ACC112 (cell line): ENCODE results near the gene LRP1B.

Experiments
- H2AFZ ChIP-seq: fragments of 200-600 bp; sonication (generic); one replicate; pipeline ENCODE4 v1.6.0; 2017; ENCODE audit warnings: antibody characterized with exemption, low read length; ENCODE audit not compliant: unreplicated experiment
- H3K27ac ChIP-seq: fragments of 200-600 bp; sonication (generic); 2 replicates; pipeline ENCODE4 v1.5.1; 2014; ENCODE audit warnings: low read depth, mild to moderate bottlenecking, antibody characterized with exemption, low read length, moderate library complexity
- H3K27me3 ChIP-seq: fragments of 200-600 bp; sonication (generic); 2 replicates; pipeline ENCODE4 v1.6.1; 2014; ENCODE audit warnings: mild to moderate bottlenecking, antibody characterized with exemption, low read length, moderate library complexity, mixed read lengths; ENCODE audit not compliant: insufficient read depth
- H3K36me3 ChIP-seq: fragments of 200-600 bp; sonication (generic); 2 replicates; pipeline ENCODE4 v1.6.1; 2016; ENCODE audit warnings: mild to moderate bottlenecking, antibody characterized with exemption, low read length, moderate library complexity, mixed read lengths; ENCODE audit not compliant: insufficient read depth
- H3K4me1 ChIP-seq: fragments of 200-600 bp; sonication (generic); one replicate; pipeline ENCODE4 v1.6.1; 2016; ENCODE audit warnings: low read length, mixed read lengths; ENCODE audit not compliant: insufficient read depth, unreplicated experiment, control insufficient read depth
- H3K4me3 ChIP-seq: fragments of 200-600 bp; sonication (generic); 2 replicates; pipeline ENCODE4 v1.5.1; 2014; ENCODE audit warnings: mild to moderate bottlenecking, low read depth, low read length
- H3K79me2 ChIP-seq: fragments of 200-600 bp; sonication (generic); one replicate; pipeline ENCODE4 v1.6.0; 2016; ENCODE audit warnings: low read length; ENCODE audit not compliant: control insufficient read depth, unreplicated experiment, insufficient read depth

LRP1B gene

DNA sequence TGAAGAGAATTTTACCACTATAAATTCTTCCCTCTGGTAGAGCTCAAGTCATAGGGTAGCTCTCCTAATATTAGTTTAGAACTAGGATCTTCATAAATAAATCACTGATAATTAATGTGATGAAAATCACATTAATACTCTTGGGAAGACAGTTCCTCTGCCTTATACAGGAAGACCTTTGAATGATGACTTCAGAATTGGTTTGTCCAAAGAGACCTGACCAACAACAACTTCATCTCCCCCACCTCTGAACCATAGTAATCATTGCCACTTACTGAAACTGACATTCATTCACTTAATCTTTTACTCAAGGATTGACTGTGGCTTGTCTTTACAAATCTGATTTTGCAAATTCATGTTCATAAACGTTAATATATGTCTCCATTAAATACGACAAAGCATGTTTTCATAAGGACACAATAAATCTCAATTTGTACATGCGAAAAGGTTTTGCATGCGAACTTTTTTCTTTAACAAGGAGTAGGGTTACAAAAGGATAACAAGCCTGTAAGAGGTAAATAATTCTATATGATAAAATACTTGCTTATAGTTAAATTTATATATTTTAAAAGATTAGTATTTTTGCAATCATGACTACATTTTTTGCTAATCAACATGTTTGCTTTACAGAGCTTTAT lies 61.4 kb downstream of the LRP1B start:
- no peaks in the 10 kb centered on the region for H3K36me3 ChIP-seq
- H3K27ac ChIP-seq = no peak overlapping the region
- H3K79me2 ChIP-seq = no peaks in the 10 kb centered on the region
- no peak overlapping the region for H2AFZ ChIP-seq
- H3K4me1 ChIP-seq = no peaks in the 10 kb centered on the region
- H3K4me3 ChIP-seq = no peak overlapping the region
- no peaks in the 10 kb centered on the region for H3K27me3 ChIP-seq

DNA sequence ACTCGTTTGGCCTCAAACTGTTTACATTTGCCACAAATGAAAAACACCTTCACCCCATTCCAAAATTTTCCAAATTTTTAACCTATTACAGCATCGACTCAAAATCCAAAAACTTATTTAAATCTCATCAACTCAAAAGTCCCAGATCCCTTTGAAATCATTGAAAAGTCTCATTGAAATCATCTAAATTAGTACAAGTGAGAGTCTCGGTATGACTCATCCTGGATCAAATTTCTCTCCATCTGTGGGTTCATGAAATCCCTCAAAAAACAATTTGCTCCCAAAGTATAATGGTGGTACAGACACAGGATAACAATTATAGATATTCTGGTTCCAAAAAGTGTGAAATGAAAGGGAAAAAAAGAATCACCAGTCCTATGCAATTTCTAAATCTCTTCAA lies 65.1 kb downstream of the LRP1B start:
- no peaks in the 10 kb centered on the region for H3K27me3 ChIP-seq
- H3K4me3 ChIP-seq = no peak overlapping the region
- no peak overlapping the region for H3K27ac ChIP-seq
- H2AFZ ChIP-seq = no peak overlapping the region
- no peaks in the 10 kb centered on the region for H3K4me1 ChIP-seq
- no peaks in the 10 kb centered on the region for H3K36me3 ChIP-seq
- no peaks in the 10 kb centered on the region for H3K79me2 ChIP-seq

DNA sequence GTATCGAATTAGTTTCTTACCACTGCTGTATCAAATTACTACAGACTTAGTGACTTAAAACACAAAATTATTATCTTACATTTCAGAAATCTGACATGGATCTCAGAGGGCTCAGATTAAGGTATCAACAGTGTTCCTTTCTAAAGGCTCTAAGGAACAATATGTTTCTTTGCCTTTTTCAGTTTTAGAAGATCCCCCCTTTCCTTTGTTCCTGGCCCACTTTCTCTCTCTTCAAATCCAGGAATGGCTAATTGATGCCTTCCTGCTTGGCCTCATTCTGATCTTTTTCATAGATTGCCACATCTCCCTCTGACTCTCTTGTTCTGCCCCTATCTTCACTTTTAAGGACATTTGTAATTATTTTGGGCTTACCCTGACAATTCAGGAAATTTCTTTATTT lies 65.7 kb downstream of the LRP1B start:
- Histone ChIP-seq H3K4me3 (no peak overlapping the region), H3K4me1 (no peaks in the 10 kb centered on the region), H2AFZ (no peak overlapping the region), H3K79me2 (no peaks in the 10 kb centered on the region), H3K27ac (no peak overlapping the region), H3K27me3 (no peaks in the 10 kb centered on the region), H3K36me3 (no peaks in the 10 kb centered on the region)

- no peaks in the 10 kb centered on the region for H3K4me1 ChIP-seq
- H3K4me3 ChIP-seq = no peak overlapping the region
- H3K27ac ChIP-seq = no peak overlapping the region
- H2AFZ ChIP-seq = no peak overlapping the region
- H3K36me3 ChIP-seq = no peaks in the 10 kb centered on the region
- H3K27me3 ChIP-seq = no peaks in the 10 kb centered on the region
- H3K79me2 ChIP-seq = no peaks in the 10 kb centered on the region
Measured at GRCh38 chr2:142061733-142062132, 69.1 kb downstream of the LRP1B start.

- no peak overlapping the region for H3K4me3 ChIP-seq
- H2AFZ ChIP-seq = no peak overlapping the region
- no peak overlapping the region for H3K27ac ChIP-seq
- no peaks in the 10 kb centered on the region for H3K27me3 ChIP-seq
- H3K79me2 ChIP-seq = no peaks in the 10 kb centered on the region
- H3K36me3 ChIP-seq = no peaks in the 10 kb centered on the region
- H3K4me1 ChIP-seq = no peaks in the 10 kb centered on the region
Measured at GRCh38 chr2:142058149-142058548, 72.7 kb downstream of the LRP1B start.

- no peaks in the 10 kb centered on the region for H3K36me3 ChIP-seq
- no peaks in the 10 kb centered on the region for H3K27me3 ChIP-seq
- no peak overlapping the region for H3K27ac ChIP-seq
- no peaks in the 10 kb centered on the region for H3K79me2 ChIP-seq
- no peak overlapping the region for H2AFZ ChIP-seq
- H3K4me3 ChIP-seq = no peak overlapping the region
- no peaks in the 10 kb centered on the region for H3K4me1 ChIP-seq
Measured at GRCh38 chr2:142056784-142057183, 74.0 kb downstream of the LRP1B start.

- Histone ChIP-seq H3K4me1 (no peaks in the 10 kb centered on the region), H3K4me3 (no peak overlapping the region), H3K36me3 (no peaks in the 10 kb centered on the region), H3K27ac (no peak overlapping the region), H3K79me2 (no peaks in the 10 kb centered on the region), H3K27me3 (no peaks in the 10 kb centered on the region), H2AFZ (no peak overlapping the region)
Measured at GRCh38 chr2:142052220-142052863, 78.5 kb downstream of the LRP1B start.

- H3K27me3 ChIP-seq = no peaks in the 10 kb centered on the region
- no peaks in the 10 kb centered on the region for H3K79me2 ChIP-seq
- H3K27ac ChIP-seq = no peak overlapping the region
- H3K4me1 ChIP-seq = no peaks in the 10 kb centered on the region
- no peak overlapping the region for H3K4me3 ChIP-seq
- no peaks in the 10 kb centered on the region for H3K36me3 ChIP-seq
- no peak overlapping the region for H2AFZ ChIP-seq
Measured at GRCh38 chr2:142048581-142048980, 82.2 kb downstream of the LRP1B start.

GRCh38 chr2:142045641-142046040 lies 85.2 kb downstream of the LRP1B start:
- no peak overlapping the region for H3K4me3 ChIP-seq
- H3K4me1 ChIP-seq = no peaks in the 10 kb centered on the region
- no peaks in the 10 kb centered on the region for H3K79me2 ChIP-seq

GRCh38 chr2:142044197-142044596 lies 86.6 kb downstream of the LRP1B start:
- H3K27me3 ChIP-seq = no peaks in the 10 kb centered on the region
- H3K4me3 ChIP-seq = no peak overlapping the region
- H3K79me2 ChIP-seq = no peaks in the 10 kb centered on the region
- no peaks in the 10 kb centered on the region for H3K36me3 ChIP-seq
- no peak overlapping the region for H2AFZ ChIP-seq
- H3K27ac ChIP-seq = no peak overlapping the region
- H3K4me1 ChIP-seq = no peaks in the 10 kb centered on the region

More at GRCh38 chr2:142045641-142046040, 85.2 kb downstream of the LRP1B start:
- Histone ChIP-seq H2AFZ (no peak overlapping the region), H3K27me3 (no peaks in the 10 kb centered on the region), H3K27ac (no peak overlapping the region), H3K36me3 (no peaks in the 10 kb centered on the region)

DNA sequence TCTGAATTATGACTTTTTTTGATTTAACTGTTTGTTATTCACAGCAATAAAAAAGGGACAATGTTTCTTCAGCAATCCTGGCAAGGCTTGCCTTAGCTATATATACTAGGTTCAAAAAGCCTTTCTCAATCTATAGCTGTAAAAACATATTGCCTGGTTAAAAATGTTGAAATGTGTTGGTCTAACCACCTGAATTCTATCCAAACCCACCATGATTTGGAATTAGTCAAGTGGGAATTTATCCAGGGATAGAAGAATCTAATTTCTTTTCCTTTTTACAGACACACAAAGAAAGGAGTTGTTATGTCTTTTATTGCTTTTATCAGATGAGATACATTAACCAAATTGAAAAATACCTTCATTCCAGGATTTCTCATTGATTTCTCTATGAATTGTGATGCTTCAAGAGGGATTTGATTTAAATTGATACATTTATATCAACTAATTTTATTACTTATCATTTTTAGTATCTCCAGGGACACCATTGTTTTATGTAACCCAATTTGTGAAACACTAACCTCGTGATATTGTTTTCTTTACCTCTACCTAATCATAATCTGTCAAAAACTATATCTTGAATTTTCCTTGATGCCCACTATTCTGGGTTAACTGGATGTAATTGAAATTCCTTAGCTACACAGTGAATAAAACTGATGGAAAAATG lies 88.1 kb downstream of the LRP1B start:
- H3K27me3 ChIP-seq = no peaks in the 10 kb centered on the region
- H3K79me2 ChIP-seq = no peaks in the 10 kb centered on the region
- no peak overlapping the region for H3K4me3 ChIP-seq
- H2AFZ ChIP-seq = no peak overlapping the region
- no peaks in the 10 kb centered on the region for H3K4me1 ChIP-seq
- H3K36me3 ChIP-seq = no peaks in the 10 kb centered on the region
- H3K27ac ChIP-seq = no peak overlapping the region
